Measurements from ENCODE around the gene EIF4G1.
"Not testable (repeated sequence)": the region's sequence is repeated elsewhere in the genome, so short reads cannot be mapped to it uniquely, and the experiment has no call there.

Gene EIF4G1

DNA sequence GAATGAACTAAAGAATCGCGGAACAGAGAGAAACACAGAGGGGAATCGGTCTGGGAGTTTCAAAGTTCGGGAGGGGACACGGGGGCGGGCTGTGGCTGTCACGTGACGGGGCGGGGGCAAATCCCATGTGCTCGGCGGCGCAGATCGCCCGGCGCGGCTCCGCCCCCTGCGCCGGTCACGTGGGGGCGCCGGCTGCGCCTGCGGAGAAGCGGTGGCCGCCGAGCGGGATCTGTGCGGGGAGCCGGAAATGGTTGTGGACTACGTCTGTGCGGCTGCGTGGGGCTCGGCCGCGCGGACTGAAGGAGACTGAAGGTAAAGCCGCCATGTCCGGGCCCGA is at the start of gene EIF4G1:
EIF4G1 (plus strand) TSS at position 244 of the 337 bp plus-strand sequence. CDS start 1,191 bp downstream, outside the sequence.
- DNase-seq: peak; percentile 90 to 93

DNA sequence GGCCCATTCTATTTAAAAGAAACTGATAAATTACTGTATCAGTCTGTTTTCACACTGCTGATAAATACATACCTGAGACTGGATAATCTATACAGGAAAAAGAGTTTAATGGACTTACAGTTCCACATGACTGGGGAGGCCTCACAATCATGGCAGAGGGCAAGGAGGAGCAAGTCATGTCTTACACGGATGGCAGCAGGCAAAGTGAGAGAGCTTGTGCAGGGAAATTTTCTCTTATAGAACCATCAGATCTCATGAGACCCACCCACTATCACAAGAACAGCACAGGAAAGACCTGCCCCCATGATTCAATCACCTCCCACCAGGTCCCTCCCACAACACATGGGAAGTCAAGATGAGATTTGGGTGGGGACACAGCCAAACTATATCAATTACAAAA is 47.2 kb upstream of the EIF4G1 start:
- DNase-seq: not testable (repeated sequence)

DNA sequence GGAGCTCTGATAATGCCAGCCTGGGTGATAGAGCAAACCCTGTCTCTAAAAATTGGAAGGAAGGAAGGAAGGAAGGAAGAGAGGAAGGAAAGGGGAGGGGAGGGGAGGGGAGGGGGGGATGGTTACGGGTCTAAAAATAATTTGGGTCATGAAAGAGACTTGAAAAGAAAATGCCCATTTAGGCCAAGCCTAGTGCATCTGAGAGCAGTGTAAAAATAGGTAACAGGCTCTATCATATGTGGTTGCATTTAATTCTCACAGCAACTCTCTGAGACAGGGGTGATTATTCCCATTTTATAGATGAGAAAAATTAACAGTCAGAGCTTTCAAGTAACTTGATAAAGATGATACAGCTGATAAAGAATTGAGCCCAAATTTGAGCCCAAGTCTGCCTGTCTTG is 42.1 kb upstream of the EIF4G1 start:
- DNase-seq: no peak

GRCh38 chr3:184275381-184275701 is 39.1 kb upstream of the EIF4G1 start:
- no peak for DNase-seq

- no peak for DNase-seq
These were observed 38.2 kb upstream of the EIF4G1 start, which contains the start of gene ECE2 for GRCh38 chr3:184275961-184276910. TSS of gene ECE2 (plus strand) at chr3:184276022. CDS start at chr3:184276154, 132 bp downstream.

DNA sequence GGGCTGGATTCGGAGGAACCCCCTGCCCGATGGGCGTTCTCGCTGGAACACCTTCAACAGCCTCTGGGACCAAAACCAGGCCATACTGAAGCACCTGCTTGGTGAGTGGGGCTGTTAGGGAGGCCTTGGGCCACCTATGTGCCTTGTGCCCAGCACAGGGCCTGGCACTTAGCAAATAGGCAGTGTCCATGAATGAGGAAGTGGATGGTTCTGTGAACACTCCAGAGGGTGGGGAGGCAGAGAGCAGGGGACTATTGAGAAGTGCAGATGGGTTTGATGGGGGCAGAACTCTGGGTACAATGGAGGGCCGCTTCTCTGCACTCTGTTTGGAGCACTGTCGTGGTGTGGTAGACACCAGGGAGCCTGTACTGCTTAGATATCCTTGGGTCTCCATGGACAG is 37.0 kb upstream of the EIF4G1 start:
- no peak for DNase-seq

- no peak for DNase-seq
These were observed 31.5 kb upstream of the EIF4G1 start for GRCh38 chr3:184282941-184283340.

DNA sequence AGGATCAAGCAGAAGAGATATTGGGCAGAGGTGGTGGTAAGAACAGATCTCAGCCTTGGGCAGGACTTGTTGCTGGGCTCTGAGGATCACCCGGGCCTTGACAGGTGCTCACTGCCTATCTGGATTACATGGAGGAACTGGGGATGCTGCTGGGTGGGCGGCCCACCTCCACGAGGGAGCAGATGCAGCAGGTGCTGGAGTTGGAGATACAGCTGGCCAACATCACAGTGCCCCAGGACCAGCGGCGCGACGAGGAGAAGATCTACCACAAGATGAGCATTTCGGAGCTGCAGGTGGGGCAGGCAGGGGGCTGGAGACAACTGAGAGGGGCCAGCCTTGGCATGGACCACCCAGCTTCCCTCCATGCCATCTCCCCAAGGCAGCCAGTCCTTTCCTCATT is 30.7 kb upstream of the EIF4G1 start:
- no peak for DNase-seq

DNA sequence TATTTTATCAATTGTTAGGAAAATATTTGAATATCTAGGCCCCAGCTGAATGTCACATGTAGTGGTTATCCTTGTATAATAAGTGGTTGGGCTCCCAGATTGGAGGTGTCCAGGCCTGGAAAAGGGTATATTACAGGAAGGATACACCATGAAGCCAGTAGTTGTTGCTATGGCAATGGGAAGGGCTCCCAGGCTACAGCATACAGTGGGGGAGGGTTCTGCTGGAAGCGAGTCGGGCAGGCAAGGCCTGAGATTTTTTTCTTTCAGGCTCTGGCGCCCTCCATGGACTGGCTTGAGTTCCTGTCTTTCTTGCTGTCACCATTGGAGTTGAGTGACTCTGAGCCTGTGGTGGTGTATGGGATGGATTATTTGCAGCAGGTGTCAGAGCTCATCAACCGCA is 29.7 kb upstream of the EIF4G1 start:
- no peak for DNase-seq

DNA sequence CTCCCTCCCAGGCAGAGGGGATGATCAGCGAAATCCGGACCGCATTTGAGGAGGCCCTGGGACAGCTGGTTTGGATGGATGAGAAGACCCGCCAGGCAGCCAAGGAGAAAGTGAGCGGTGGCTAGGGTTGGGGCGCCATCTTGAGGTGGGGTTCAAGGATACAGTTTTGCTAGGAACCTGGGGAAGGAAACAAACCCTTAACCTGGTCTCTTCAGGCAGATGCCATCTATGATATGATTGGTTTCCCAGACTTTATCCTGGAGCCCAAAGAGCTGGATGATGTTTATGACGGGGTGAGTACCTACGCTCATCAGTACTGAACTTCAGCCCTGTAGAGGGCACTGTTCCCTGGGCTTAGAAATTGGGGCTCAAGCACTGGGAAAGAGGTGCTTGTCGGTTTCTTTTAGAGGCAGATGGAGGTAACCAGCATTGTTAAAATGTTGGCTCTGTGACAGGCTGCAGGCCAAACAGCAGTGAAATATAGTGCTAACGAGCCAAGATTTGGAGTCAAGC is 24.9 kb upstream of the EIF4G1 start:
- DNase-seq: peak; percentile 55 to 63

DNA sequence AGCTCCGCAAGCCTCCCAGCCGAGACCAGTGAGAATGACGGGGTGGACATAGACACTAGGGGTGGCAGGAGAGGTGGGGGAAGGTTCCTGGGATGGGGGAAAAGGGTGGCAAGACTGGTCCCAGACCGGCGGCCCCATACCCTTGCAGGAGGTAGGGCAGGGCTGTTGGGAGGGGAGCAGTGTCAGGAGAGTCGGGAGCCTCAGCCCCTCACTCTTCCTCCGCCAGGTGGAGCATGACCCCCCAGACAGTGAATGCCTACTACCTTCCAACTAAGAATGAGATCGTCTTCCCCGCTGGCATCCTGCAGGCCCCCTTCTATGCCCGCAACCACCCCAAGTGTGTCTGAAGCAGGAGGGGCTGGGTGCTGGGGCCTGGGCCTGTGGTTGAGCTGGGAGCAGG is 24.1 kb upstream of the EIF4G1 start:
- no peak for DNase-seq

- DNase-seq: no peak
These were observed 23.2 kb upstream of the EIF4G1 start for GRCh38 chr3:184291044-184291737.

GRCh38 chr3:184291738-184292445 is 22.5 kb upstream of the EIF4G1 start:
- no peak for DNase-seq

- DNase-seq: no peak
These were observed 18.6 kb upstream of the EIF4G1 start for GRCh38 chr3:184295771-184296170.

DNA sequence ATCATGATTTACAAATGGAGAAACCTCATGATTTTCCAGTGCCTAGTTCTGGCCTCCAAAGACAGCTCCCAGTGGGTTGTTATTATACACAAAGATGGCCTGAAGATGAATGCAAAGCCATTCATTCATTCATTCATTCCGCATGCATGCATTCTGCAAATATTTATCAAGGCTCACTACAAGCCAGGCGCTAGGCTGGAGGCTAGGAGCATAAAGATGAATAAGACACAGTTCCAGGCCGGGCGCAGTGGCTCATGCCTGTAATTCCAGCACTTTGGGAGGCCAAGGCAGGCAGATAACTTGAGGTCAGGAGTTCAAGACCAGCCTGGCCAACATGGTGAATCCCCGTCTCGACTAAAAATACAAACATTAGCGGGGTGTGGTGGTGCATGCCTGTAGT is 17.8 kb upstream of the EIF4G1 start:
- no peak for DNase-seq

GRCh38 chr3:184298759-184299487 is 15.5 kb upstream of the EIF4G1 start, which contains the start of gene PSMD2:
TSS of gene PSMD2 (plus strand) at chr3:184299241. CDS start at chr3:184299267, 26 bp downstream.
- peak; percentile 97 to 98 for DNase-seq

DNA sequence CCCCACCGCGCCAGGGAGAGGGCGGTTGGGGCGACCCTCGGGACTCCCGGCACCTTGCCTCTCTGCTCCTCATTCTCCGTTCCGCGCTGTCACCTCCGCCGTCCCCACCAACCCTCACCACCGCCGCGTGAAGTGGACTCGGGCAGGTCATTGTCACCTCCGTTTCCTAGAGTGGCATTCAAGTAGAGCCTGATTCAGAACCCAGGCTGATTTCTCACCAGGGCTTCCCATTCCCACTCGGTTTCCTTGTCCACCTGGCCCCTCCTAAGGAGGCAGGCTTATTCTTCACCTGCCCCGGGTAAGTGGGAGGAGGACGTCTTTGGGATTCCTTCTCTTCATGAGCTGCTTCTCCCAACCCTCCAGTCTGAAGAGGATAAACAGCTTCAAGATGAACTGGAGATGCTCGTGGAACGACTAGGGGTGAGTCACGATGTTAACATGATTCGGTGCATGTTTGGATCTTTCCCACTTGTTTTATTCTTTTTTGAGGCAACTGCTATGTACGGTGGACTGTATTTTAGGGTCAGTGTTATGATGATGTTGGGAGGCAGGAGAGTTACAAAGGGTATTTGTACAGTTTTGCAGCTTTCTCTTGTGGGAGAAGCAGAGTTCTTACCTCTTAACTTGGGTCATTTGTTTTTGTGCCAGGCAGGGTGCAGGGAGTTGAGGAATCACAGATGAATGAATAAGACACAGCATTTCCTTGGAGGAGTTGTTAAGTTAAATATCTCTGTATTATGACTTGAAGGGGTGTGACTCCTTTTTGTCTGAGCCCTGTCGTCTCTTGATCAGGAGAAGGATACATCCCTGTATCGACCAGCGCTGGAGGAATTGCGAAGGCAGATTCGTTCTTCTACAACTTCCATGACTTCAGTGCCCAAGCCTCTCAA is 14.7 kb upstream of the EIF4G1 start:
- no peak for DNase-seq

GRCh38 chr3:184300378-184300720 is 14.1 kb upstream of the EIF4G1 start:
- no peak for DNase-seq

GRCh38 chr3:184305577-184305976 is 8.8 kb upstream of the EIF4G1 start:
- no peak for DNase-seq

DNA sequence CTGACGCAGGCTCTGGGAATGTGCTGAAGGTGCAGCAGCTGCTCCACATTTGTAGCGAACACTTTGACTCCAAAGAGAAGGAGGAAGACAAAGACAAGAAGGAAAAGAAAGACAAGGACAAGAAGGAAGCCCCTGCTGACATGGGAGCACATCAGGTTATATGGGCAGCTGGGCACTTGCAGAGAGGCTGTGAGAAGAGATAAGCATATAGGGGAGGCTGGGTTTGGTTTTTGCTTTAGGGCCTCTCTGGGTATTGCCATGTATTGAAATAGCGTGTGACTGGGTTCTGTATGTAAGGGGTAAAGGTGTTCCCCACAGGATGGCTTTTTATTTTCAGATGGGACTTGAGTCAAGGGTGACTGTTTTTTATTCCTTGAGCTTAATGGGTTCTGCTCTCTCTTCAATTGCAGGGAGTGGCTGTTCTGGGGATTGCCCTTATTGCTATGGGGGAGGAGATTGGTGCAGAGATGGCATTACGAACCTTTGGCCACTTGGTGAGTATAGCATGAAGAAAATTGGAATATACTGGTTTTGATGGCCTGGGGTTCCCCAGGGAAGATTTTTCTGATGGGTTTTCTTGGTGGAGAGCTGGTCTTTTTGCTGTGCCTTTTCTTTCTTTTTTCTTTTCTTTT is 7.9 kb upstream of the EIF4G1 start:
- no peak for DNase-seq

DNA sequence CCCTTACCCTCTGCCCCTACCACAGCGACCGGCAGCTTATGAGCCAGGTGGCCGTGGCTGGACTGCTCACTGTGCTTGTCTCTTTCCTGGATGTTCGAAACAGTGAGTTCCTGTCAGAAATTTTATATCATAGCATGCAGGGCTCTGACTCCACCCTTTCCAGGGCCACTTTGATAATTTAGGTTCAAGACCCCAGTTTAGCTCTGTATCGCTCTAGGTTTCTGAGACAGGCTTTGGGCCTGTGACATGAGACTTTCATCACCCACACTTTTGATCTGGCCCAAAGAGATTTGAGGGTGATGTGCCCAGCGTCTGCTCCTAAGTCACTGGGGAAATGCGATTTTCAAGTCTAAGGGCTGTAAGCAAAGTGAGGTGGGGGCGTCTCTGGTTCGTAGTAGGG is 6.5 kb upstream of the EIF4G1 start:
- no peak for DNase-seq

Measured in stimulated activated CD4-positive, alpha-beta T cell treated with anti-CD3 and anti-CD28 coated beads, Interleukin-4, amount 100 ng/mL, for 4 hours (primary cell).